Measurements from ENCODE around the gene RGS10.

- TF ChIP-seq CTCF (IDR thresholded peaks at IDR 0.05) (no peak), POLR2A (IDR thresholded peaks at IDR 0.05) (no peak)
Measured at GRCh38 chr10:119497243-119497642, 45.3 kb downstream of the RGS10 start.

Data from breast epithelium (tissue), 3 donors.